ENCODE measurements around the gene MTX3.

The MTX3 gene

GRCh38 chr5:79932510-79933504, 58.3 kb downstream of the MTX3 start:
- no peak for DNase-seq

- DNase-seq: no peak
These were observed 59.2 kb downstream of the MTX3 start for GRCh38 chr5:79931866-79932265.

- DNase-seq: no peak
These were observed 59.7 kb downstream of the MTX3 start for GRCh38 chr5:79931409-79931808.

GRCh38 chr5:79929095-79929494, 62.0 kb downstream of the MTX3 start:
- no peak for DNase-seq
